BJ (cell line): ENCODE data around the gene PCLO. TPM values are rescaled to one million over a fixed set of nuclear protein-coding genes. Genes with fewer than 3 reads are reported as not detected.

ENCODE experiments used
- CTCF ChIA-PET: fragments of 350-600 bp; formaldehyde crosslinking; extraction: SDS; loops from one replicate; lab custom pipeline; 2021; ENCODE audit warnings: antibody characterized with exemption, inconsistent platforms; lab: Yijun Ruan, JAX
- POLR2A ChIA-PET: fragments of 300-600 bp; sonication (Branson Sonifier 250); formaldehyde crosslinking; extraction: SDS; loops from one replicate; lab custom pipeline; 2021; ENCODE audit warnings: antibody characterized with exemption; lab: Charles Lee
- DNase-seq: peaks from one replicate; pipeline ENCODE4 v3.0.0-alpha.2; 2011; ENCODE audit warnings: low read depth
- H3K27me3 ChIP-seq: 2 replicates; pipeline ENCODE4 v1.6.0; 2011; ENCODE audit warnings: low read length; ENCODE audit not compliant: control insufficient read depth, insufficient read depth
- H3K36me3 ChIP-seq: 2 replicates; pipeline ENCODE4 v1.5.1; 2011; ENCODE audit warnings: low read length; ENCODE audit not compliant: control insufficient read depth, insufficient read depth
- H3K4me3 ChIP-seq: 2 replicates; pipeline ENCODE4 v1.5.1; 2011; ENCODE audit warnings: low read depth, mild to moderate bottlenecking, control low read depth, low read length
- polyA plus RNA-seq: library from polyadenylated mRNA; depleted of rRNA; stranded (reverse); fragments of >200 nt; gene quantifications from 2 replicates; pipeline ENCODE4 v1.2.3, GENCODE V29; 2011
- TF ChIP-seq, protein P1 (sequence below): IDR thresholded peaks from 2 replicates; pipeline ENCODE4 v1.5.1; 2011; ENCODE audit warnings: low read depth, mild to moderate bottlenecking, control low read depth, inconsistent platforms, low read length, moderate library complexity; ENCODE audit not compliant: insufficient read depth

Gene PCLO
- polyA plus RNA-seq, 1 experiment, result 0.76 TPM

DNA sequence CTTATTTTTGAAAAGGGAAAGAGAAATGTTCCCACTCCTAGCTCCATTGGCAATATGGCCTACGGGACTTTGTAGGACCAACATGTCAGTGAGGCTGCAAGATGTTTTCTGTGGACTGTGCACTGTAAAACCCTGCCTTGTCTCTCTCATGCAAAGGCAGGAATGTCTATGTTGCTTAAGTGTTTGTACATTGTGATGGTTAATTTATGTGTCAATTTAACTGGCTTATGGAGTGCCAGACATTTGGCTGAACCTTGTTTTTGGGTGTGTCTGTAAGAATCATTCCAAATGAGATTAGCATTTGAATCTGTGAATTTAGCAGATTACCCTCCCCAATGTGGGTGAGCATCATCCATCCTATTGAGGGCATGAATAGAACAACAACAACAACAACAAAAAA, 4.1 kb upstream of the PCLO start:
- POLR2A ChIA-PET, result no interaction called here
- H3K36me3 ChIP-seq, result no peaks in the 10 kb centered on the region
- H3K27me3 ChIP-seq, result peaks cover 2% of the 10 kb centered on the region; the same call in 1 of the 2 replicates
- H3K4me3 ChIP-seq, result no peak overlapping the region
- TF ChIP-seq, protein P1, sequence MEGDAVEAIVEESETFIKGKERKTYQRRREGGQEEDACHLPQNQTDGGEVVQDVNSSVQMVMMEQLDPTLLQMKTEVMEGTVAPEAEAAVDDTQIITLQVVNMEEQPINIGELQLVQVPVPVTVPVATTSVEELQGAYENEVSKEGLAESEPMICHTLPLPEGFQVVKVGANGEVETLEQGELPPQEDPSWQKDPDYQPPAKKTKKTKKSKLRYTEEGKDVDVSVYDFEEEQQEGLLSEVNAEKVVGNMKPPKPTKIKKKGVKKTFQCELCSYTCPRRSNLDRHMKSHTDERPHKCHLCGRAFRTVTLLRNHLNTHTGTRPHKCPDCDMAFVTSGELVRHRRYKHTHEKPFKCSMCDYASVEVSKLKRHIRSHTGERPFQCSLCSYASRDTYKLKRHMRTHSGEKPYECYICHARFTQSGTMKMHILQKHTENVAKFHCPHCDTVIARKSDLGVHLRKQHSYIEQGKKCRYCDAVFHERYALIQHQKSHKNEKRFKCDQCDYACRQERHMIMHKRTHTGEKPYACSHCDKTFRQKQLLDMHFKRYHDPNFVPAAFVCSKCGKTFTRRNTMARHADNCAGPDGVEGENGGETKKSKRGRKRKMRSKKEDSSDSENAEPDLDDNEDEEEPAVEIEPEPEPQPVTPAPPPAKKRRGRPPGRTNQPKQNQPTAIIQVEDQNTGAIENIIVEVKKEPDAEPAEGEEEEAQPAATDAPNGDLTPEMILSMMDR, result no peak
- DNase-seq, result no peak
- CTCF ChIA-PET, result no interaction called here

- TF ChIP-seq, protein P1, result no peak
- Histone ChIP-seq H3K36me3 (no peaks in the 10 kb centered on the region), H3K4me3 (peak overlapping the region; percentile 51), H3K27me3 (peaks cover 2% of the 10 kb centered on the region; the same call in 1 of the 2 replicates)
- no peak for DNase-seq
- POLR2A ChIA-PET, result no interaction called here
- CTCF ChIA-PET, result no interaction called here
Observed at GRCh38 chr7:83161899-83162401, 734 bp downstream of the PCLO start.

DNA sequence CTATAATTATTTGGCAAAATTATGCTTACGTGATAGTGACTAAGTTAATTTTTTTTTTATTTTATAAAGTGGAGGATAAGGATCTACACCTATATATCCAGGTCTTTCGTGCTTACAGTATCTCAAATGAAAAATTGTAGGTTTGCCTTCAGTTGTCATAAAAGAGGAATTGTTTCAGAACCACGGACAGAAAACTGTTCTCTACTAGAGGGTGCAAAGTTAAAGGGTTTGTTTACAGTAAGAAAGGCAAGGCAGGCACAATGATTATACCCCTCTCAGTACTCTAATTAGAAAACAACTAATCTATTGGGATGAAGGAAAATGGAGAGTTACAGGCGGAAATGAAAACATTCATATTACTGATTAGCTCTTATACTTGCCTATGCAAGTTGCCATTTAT, 1.5 kb downstream of the PCLO start:
- no peak for DNase-seq
- Histone ChIP-seq H3K27me3 (peaks cover 2% of the 10 kb centered on the region; the same call in 1 of the 2 replicates), H3K4me3 (no peak overlapping the region), H3K36me3 (no peaks in the 10 kb centered on the region)
- ChIA-PET CTCF (no interaction called here), POLR2A (no interaction called here)
- TF ChIP-seq, protein P1, result no peak

DNA sequence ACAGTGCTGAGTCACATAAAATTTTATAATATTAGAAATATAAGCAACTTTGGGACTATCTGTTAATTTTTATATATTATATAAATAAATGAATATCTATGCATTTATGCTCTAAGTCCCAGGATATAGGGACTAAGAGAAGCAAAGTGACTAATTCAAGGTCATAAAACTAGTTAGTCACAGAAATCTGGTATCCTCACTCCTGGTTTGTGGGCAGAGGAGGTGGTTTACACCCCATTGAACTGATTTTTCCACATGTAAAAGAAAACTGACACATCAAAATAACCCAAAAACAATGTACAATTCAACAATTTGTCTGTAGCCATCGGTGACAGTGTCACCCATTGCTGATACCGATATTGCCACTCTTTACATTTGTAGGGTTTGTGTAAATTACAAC, 3.0 kb downstream of the PCLO start:
- Histone ChIP-seq H3K27me3 (peaks cover 2% of the 10 kb centered on the region; the same call in 1 of the 2 replicates), H3K4me3 (no peak overlapping the region), H3K36me3 (no peaks in the 10 kb centered on the region)
- TF ChIP-seq, protein P1, result no peak
- POLR2A ChIA-PET, result no interaction called here
- CTCF ChIA-PET, result no interaction called here
- DNase-seq, result no peak

GRCh38 chr7:83156006-83156405, 6.7 kb downstream of the PCLO start:
- DNase-seq, result no peak
- H3K36me3 ChIP-seq, result no peaks in the 10 kb centered on the region
- POLR2A ChIA-PET, result no interaction called here
- no peaks in the 10 kb centered on the region for H3K27me3 ChIP-seq
- CTCF ChIA-PET, result interaction anchor here (0.6 kb wide), 1 partner anchor 71 kb away, joined by 3 read pairs; no protein-coding TSS in a partner anchor
- H3K4me3 ChIP-seq, result no peak overlapping the region
- TF ChIP-seq, protein P1, result no peak
